Psoas muscle (tissue), 8 donors: ENCODE results near the gene ALDH3A1. TPM values are rescaled to one million over a fixed set of nuclear protein-coding genes. Genes with fewer than 3 reads are reported as not detected.

Experiments used
- ATAC-seq, 4 donors: fragments of 200-7000 bp; cut with Tn5 transposase; one replicate each; pipeline ENCODE4 v1.9.1; 2020; ENCODE audit warnings: moderate library complexity in 3 of 4, mild to moderate bottlenecking in 2 of 4
- DNase-seq, 2 donors: peaks; one replicate each; pipeline ENCODE4 v3.0.0-alpha.2; 2020
- H3K27ac ChIP-seq: fragments of 200-600 bp; one replicate; pipeline ENCODE4 v1.8.0; 2022
- H3K27me3 ChIP-seq, 3 donors: fragments of 200-600 bp in 1 of 3; one replicate each; pipeline versions ENCODE4 v1.6.1 to v1.8.0; 2013 to 2022; ENCODE audit warnings: low read length in 2 of 3, mild to moderate bottlenecking in 2 of 3, moderate library complexity in 1 of 3; ENCODE audit not compliant: insufficient read depth in 3 of 3
- H3K36me3 ChIP-seq, 2 donors: fragments of 200-600 bp in 1 of 2; one replicate each; pipeline versions ENCODE4 v1.6.1 to v1.8.0; 2013 to 2022; ENCODE audit warnings: low read depth in 1 of 2, mild to moderate bottlenecking in 1 of 2, moderate library complexity in 1 of 2; ENCODE audit not compliant: insufficient read depth in 1 of 2
- H3K4me1 ChIP-seq: fragments of 200-600 bp; one replicate; pipeline ENCODE4 v1.8.0; 2022
- H3K4me3 ChIP-seq: fragments of 200-600 bp; one replicate; pipeline ENCODE4 v1.8.0; 2022; ENCODE audit warnings: mild to moderate bottlenecking
- H3K9me3 ChIP-seq: fragments of 200-600 bp; one replicate; pipeline ENCODE4 v1.8.0; 2022
- WGBS, 3 donors: extraction: QIAGEN DNeasy Blood & Tissue Kit; methylation state at CpG; one replicate each; pipeline versions ENCODE4 v1.1.6 to v1.1.7; 2013; 5-methylcytosine and 5-hydroxymethylcytosine counted together
- intact Hi-C, 2 donors: fragments of 100-400 bp; cut with DNase I; formaldehyde crosslinking; loops; one replicate each; pipeline versions ENCODE4 v1.11.0 to v1.14.2; 2022
- polyA plus RNA-seq, 3 donors: library from polyadenylated mRNA; stranded (reverse); fragments of 200-250 nt; gene quantifications; one replicate each; pipeline ENCODE4 v1.2.3, GENCODE V29; 2013
- total RNA-seq, 4 donors: library from RNA; stranded (reverse); fragmentation: NEBNext Ultra II Directional in 2 of 4; extraction: Animal tissue kit (Norgen Biotek cat#: 25700) in 2 of 4; gene quantifications; one replicate each; pipeline versions ENCODE4 v1.2.1 to v1.2.4, GENCODE V29; 2021 to 2023
- TF ChIP-seq, protein P1 (sequence below): fragments of 200-600 bp; IDR thresholded peaks from one replicate; pipeline ENCODE4 v1.8.0; 2022; ENCODE audit warnings: antibody characterized with exemption
- donor health status: healthy with polysubstance abuse.
- donor health status: DM: no; HTN: no; CAD: no; lungs with moderate emphysema.
- donor health status: Bipolar disorder and iron deficiency.
- donor health status: healthy.
- donor health status: DM: yes; HTN: yes; CAD: no.
- donor health status: DM: no; HTN: no; CAD: no.
- donor health status: DM: no; HTN: no; CAD: no.
- donor health status: DM: yes; HTN: yes; CAD: no.

Gene ALDH3A1
- total and polyA plus RNA-seq, 7 donors = 0.05 to 6.5 (median 0.18) TPM; not detected in 1

DNA sequence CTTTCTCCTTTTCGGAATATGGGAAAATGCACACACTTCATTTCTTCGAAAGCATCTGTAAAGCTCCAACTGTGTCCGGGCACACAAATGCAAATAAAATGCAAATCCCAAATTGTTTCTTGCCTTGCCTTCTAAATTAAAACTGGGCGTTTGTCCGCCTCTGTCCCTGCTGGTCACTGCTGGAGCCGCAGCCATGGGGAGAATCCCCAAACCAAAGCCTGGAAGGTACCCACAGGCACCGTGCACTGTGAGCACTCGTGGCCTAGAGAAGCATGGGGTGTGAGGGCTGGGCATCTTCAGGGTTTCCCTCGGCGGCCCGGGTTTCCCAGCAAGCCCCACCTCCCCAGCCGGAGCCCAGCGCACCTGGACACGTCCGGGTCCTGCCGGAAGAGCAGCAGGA, 34.6 kb downstream of the ALDH3A1 start:
- no peak for ATAC-seq
- Histone ChIP-seq H3K27me3 (no peaks in the 10 kb centered on the region), H3K36me3 (no peaks in the 10 kb centered on the region), H3K4me3 (no peak overlapping the region), H3K4me1 (peaks cover 3% of the 10 kb centered on the region), H3K27ac (no peak overlapping the region), H3K9me3 (no peaks in the 10 kb centered on the region)
- 77 to 89% (median 82%) methylated on average over 16 of the region's 16 CpGs for WGBS, 3 donors
- no peak for DNase-seq
- intact Hi-C loops = no loop called here
- TF ChIP-seq, protein P1, sequence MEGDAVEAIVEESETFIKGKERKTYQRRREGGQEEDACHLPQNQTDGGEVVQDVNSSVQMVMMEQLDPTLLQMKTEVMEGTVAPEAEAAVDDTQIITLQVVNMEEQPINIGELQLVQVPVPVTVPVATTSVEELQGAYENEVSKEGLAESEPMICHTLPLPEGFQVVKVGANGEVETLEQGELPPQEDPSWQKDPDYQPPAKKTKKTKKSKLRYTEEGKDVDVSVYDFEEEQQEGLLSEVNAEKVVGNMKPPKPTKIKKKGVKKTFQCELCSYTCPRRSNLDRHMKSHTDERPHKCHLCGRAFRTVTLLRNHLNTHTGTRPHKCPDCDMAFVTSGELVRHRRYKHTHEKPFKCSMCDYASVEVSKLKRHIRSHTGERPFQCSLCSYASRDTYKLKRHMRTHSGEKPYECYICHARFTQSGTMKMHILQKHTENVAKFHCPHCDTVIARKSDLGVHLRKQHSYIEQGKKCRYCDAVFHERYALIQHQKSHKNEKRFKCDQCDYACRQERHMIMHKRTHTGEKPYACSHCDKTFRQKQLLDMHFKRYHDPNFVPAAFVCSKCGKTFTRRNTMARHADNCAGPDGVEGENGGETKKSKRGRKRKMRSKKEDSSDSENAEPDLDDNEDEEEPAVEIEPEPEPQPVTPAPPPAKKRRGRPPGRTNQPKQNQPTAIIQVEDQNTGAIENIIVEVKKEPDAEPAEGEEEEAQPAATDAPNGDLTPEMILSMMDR = no peak

DNA sequence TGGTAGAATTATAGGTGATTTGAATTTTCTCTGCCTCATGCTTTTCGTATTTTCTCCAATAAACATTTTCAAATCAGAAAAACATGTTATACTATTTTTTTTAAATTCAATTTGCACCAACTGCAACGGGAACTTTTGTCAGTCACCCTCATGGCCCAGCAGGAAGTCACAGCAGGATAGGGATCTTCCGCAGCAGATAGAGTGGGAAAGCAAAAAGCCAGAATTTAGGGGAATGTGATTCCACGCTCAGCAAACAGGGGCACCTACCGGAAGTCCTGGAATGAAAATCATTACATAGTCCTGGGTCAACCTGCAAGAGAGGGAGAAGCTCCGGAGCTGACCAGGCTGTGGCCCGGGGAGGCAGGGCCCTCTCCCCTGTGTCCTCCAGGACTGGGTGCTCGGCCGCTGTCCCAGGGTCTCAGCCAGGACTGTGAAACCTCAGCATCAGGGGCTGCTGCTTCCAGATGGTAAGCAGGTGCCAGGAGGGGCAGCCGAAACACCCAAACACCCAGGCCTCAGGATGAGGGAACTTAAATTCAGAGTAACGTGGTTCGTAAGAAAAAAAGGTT, 35.6 kb downstream of the ALDH3A1 start:
- H3K36me3 ChIP-seq = no peaks in the 10 kb centered on the region
- 68 to 87% (median 84%) methylated on average over 12 of the region's 12 CpGs for WGBS, 3 donors
- no peak for DNase-seq
- H3K4me3 ChIP-seq = no peak overlapping the region
- no peaks in the 10 kb centered on the region for H3K27me3 ChIP-seq
- ATAC-seq = no peak
- peaks cover 3% of the 10 kb centered on the region for H3K4me1 ChIP-seq
- TF ChIP-seq, protein P1 = no peak
- intact Hi-C loops = no loop called here
- no peak overlapping the region for H3K27ac ChIP-seq
- no peaks in the 10 kb centered on the region for H3K9me3 ChIP-seq

DNA sequence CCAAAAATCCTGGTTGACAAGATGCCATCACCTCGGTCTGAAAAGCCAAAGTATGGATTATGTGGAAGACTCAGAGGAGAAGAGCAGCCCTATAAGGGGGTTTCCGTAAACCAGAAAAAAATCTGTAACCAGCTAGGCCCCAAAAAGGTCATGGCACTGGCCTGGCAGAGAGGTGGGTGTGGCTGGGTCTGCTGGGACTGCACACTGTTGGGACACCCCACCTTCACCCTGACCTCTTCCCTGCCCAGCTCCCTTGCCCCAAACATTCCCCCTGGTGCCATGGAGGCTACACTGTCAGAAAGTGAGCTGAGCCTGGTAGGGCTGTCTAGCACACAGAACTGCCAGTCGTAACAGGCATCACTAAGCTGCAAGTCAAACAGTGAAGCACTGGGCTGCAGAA, 38.3 kb downstream of the ALDH3A1 start:
- Histone ChIP-seq H3K9me3 (no peaks in the 10 kb centered on the region), H3K4me1 (no peaks in the 10 kb centered on the region), H3K27ac (no peak overlapping the region), H3K27me3 (no peaks in the 10 kb centered on the region), H3K36me3 (no peaks in the 10 kb centered on the region), H3K4me3 (no peak overlapping the region)
- no peak for DNase-seq
- WGBS, 3 donors = 80 to 84% (median 82%) methylated on average over 3 of the region's 3 CpGs
- TF ChIP-seq, protein P1 = no peak
- intact Hi-C loops = no loop called here
- no peak for ATAC-seq

DNA sequence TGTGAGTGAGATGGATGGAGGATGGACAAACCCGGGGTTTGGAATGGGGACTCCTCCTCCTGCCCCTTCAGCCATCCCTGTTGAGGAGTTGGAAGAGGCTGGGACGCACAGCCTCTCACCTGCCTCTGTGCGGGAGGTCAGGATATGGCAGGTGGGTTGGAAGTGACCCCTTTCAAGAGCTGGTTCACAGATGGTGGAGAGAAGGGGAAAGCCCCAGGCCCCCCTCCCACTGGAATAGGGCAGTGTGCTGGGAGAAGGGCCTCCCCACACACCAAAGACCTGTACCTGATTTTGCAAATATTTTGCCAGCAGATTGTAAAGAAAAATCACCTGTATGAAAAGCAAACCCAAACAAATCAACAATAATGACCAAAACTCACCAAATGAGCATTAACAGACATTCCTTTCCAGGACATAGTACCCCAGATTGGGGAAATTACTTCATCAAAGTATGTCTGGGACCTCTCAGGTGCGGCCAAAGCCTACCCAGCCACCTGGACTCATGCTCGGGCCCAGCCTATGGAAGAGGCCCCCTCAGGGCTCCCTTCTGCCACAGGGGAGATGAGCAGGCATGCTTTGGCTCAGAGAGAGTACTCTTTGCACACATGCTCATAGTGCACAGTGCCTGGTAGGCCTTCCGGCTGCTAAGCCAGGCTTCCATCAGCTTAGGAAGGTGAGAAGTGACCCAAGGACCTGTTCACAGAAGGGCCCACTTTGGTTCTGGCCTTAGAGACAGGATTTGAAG, 39.5 kb downstream of the ALDH3A1 start:
- DNase-seq (no peak), ATAC-seq (no peak)
- Histone ChIP-seq H3K4me1 (no peaks in the 10 kb centered on the region), H3K9me3 (no peaks in the 10 kb centered on the region), H3K27ac (no peak overlapping the region), H3K27me3 (no peaks in the 10 kb centered on the region), H3K36me3 (no peaks in the 10 kb centered on the region), H3K4me3 (no peak overlapping the region)
- intact Hi-C loops = no loop called here
- TF ChIP-seq, protein P1 = no peak
- 94 to 95% (median 94%) methylated on average over 6 of the region's 6 CpGs for WGBS, 3 donors
